BLaER1 treated with 17β-estradiol and CSF1 and Interleukin-3, amounts not matched to agents 10 nM and 100 nM (cell line): ENCODE results near the gene SERINC3.

Source experiments
- H3K27ac ChIP-seq, 11 experiments: shearing (Covaris generic); formaldehyde crosslinking; 2 replicates each; pipeline ENCODE4 v1.8.1; 2022
- H3K27me3 ChIP-seq, 11 experiments: shearing (Covaris generic); formaldehyde crosslinking; 2 replicates each; pipeline ENCODE4 v1.8.1; 2022
- H3K36me3 ChIP-seq, 11 experiments: shearing (Covaris generic); formaldehyde crosslinking; 2 replicates each; pipeline ENCODE4 v1.8.1; 2022
- H3K4me1 ChIP-seq, 10 experiments: shearing (Covaris generic); formaldehyde crosslinking; 2 replicates each; pipeline ENCODE4 v1.8.1; 2022
- H3K4me2 ChIP-seq, 11 experiments: shearing (Covaris generic); formaldehyde crosslinking; 2 replicates each; pipeline ENCODE4 v1.8.1; 2022
- H3K4me3 ChIP-seq, 10 experiments: shearing (Covaris generic); formaldehyde crosslinking; 2 replicates each; pipeline ENCODE4 v1.8.1; 2022
- H3K9ac ChIP-seq, 11 experiments: shearing (Covaris generic); formaldehyde crosslinking; 2 replicates each; pipeline ENCODE4 v1.8.1; 2022
- H3K9me3 ChIP-seq, 11 experiments: shearing (Covaris generic); formaldehyde crosslinking; replicated peaks in 1 of 11; 2 replicates each; pipeline ENCODE4 v1.8.1; 2022
- H4K20me1 ChIP-seq, 11 experiments: shearing (Covaris generic); formaldehyde crosslinking; 2 replicates each; pipeline ENCODE4 v1.8.1; 2022
- Cebpa-rat ChIP-seq, 11 experiments: shearing (Covaris generic); IDR thresholded peaks; 2 replicates each; pipeline ENCODE4 v1.8.1; 2022

The SERINC3 gene

GRCh38 chr20:44448753-44449546 lies 72.9 kb downstream of the SERINC3 start:
- Histone ChIP-seq H3K27me3 (no peaks in the 10 kb centered on the region), H3K4me2 (no peak overlapping the region), H3K36me3 (no peaks in the 10 kb centered on the region), H4K20me1 (no peaks in the 10 kb centered on the region), H3K9me3 (no peaks in the 10 kb centered on the region), H3K27ac (no peak overlapping the region), H3K4me3 (no peak overlapping the region), H3K4me1 (no peaks in the 10 kb centered on the region), H3K9ac (no peak overlapping the region)
- TF ChIP-seq Cebpa-rat (IDR thresholded peaks at IDR 0.05) = no peak

GRCh38 chr20:44447827-44448419 lies 73.9 kb downstream of the SERINC3 start:
- no peak overlapping the region for H3K9ac ChIP-seq
- H3K4me3 ChIP-seq = no peak overlapping the region
- no peak overlapping the region for H3K4me2 ChIP-seq
- no peak overlapping the region for H3K27ac ChIP-seq
- H4K20me1 ChIP-seq = no peaks in the 10 kb centered on the region
- no peaks in the 10 kb centered on the region for H3K36me3 ChIP-seq
- H3K27me3 ChIP-seq = no peaks in the 10 kb centered on the region
- H3K9me3 ChIP-seq = no peaks in the 10 kb centered on the region
- H3K4me1 ChIP-seq = no peaks in the 10 kb centered on the region
- TF ChIP-seq Cebpa-rat (IDR thresholded peaks at IDR 0.05) = no peak
